ENCODE measurements around the gene ZBTB25. TPM values are rescaled to one million over a fixed set of nuclear protein-coding genes. Genes with fewer than 3 reads are reported as not detected.

ZBTB25 gene
- total and polyA plus RNA-seq, 12 donors, result 4.4 to 17.2 (median 11.0) TPM

DNA sequence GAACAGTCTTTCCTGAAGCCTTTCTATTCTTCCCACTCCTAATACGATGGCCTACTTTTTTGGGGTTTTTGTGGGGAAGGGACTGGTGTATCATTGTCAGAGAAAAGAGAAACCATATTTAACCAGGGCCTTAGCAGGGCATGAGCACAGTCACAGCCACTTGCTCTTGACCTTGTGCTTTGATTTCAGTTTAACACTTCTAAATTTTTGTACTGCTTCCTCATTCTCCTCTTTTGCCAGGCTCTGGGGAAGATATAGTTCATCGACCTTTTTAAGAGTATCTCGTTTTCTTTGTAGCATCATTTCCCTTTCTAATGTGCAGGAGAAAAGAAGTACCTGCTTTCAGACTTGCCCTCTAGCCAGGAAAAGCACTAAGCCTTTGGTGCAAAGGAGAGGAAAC lies 3.1 kb upstream of the ZBTB25 start:
- H3K9me3 ChIP-seq (replicated peaks in 1 of 3), result no peaks in the 10 kb centered on the region
- 19 to 25% (median 25%) methylated on average over 3 of the region's 3 CpGs for WGBS, 4 donors
- H3K4me1 ChIP-seq (replicated peaks in 1 of 2), result peaks cover 24 to 67% of the 10 kb centered on the region in 2 donors
- H3K27me3 ChIP-seq, result no peaks in the 10 kb centered on the region
- H3K27ac ChIP-seq, result peak overlapping the region in 4 of 5 donors; percentile 33 to 99 (median 65)
- peak in 1 of 7 donors; percentile 21 for DNase-seq
- TF ChIP-seq, protein P1, sequence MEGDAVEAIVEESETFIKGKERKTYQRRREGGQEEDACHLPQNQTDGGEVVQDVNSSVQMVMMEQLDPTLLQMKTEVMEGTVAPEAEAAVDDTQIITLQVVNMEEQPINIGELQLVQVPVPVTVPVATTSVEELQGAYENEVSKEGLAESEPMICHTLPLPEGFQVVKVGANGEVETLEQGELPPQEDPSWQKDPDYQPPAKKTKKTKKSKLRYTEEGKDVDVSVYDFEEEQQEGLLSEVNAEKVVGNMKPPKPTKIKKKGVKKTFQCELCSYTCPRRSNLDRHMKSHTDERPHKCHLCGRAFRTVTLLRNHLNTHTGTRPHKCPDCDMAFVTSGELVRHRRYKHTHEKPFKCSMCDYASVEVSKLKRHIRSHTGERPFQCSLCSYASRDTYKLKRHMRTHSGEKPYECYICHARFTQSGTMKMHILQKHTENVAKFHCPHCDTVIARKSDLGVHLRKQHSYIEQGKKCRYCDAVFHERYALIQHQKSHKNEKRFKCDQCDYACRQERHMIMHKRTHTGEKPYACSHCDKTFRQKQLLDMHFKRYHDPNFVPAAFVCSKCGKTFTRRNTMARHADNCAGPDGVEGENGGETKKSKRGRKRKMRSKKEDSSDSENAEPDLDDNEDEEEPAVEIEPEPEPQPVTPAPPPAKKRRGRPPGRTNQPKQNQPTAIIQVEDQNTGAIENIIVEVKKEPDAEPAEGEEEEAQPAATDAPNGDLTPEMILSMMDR (IDR thresholded peaks at IDR 0.05), result no peak
- no peak for TF ChIP-seq POLR2A (IDR thresholded peaks at IDR 0.05)
- peak overlapping the region in 1 of 4 donors; percentile 89 for H3K4me3 ChIP-seq
- no peaks in the 10 kb centered on the region for H3K36me3 ChIP-seq (replicated peaks in 1 of 2)
- intact Hi-C loops (cut with DNase I), result no loop called here

GRCh38 chr14:64504897-64505794 lies 1.5 kb upstream of the ZBTB25 start:
- 0 to 1% (median 0%) methylated on average over 31 to 68 of the region's 68 CpGs for WGBS, 4 donors
- H3K27me3 ChIP-seq, result no peaks in the 10 kb centered on the region
- no peaks in the 10 kb centered on the region for H3K36me3 ChIP-seq (replicated peaks in 1 of 2)
- intact Hi-C loops (cut with DNase I), result no loop called here
- TF ChIP-seq, protein P1 (IDR thresholded peaks at IDR 0.05), result no peak
- TF ChIP-seq POLR2A (IDR thresholded peaks at IDR 0.05), result no peak
- H3K4me3 ChIP-seq, result peak overlapping the region; percentile 66 to 89 (median 74)
- H3K9me3 ChIP-seq (replicated peaks in 1 of 3), result no peaks in the 10 kb centered on the region
- H3K4me1 ChIP-seq (replicated peaks in 1 of 2), result peaks cover 26 to 68% of the 10 kb centered on the region in 2 donors
- peak; percentile 87 to 94 (median 91) for DNase-seq
- H3K27ac ChIP-seq, result peak overlapping the region; percentile 93 to 100 (median 99)

DNA sequence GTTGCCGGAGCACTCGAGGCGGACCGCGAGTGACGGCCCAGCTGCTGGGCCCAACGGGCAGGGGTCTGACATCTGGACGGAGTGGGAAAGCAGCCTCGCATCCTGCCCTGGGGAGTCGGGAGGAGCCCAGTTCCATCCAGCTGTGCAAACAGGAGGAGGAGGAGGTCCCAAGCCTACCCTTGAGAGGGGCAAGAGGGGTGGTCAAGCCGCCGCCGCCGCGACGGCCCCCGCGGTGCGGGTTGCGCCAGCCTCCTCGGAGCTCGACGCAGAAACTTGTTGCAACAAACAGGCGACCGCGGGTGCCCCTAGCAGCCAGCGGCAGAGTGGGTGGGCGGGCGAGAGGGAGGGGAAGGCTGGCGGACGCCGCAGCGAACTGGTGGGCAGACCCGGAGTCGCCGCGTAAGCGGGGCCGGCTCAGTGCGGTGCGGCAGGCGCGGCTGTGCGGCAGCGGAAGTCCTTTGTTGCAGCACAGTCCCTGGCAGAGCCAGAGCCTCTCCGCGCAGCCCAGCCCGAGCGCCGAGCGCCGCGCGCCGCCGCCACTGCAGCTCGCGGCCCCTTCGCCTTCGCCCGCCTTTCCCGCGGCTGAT lies 765 bp upstream of the ZBTB25 start, which contains the start of gene ZBTB1:
Gene ZBTB1 (plus strand): TSS at position 461 of the 587 bp plus-strand sequence. CDS start 16,735 bp downstream, outside the sequence.
- WGBS, 4 donors, result 0 to 1% (median 0%) methylated on average over 4 to 63 of the region's 63 CpGs
- peak; percentile 80 to 91 (median 86) for DNase-seq
- TF ChIP-seq, protein P1 (IDR thresholded peaks at IDR 0.05), result no peak
- TF ChIP-seq POLR2A (IDR thresholded peaks at IDR 0.05), result peak; percentile 87 to 96
- Histone ChIP-seq H3K36me3 (replicated peaks in 1 of 2) (no peaks in the 10 kb centered on the region), H3K27me3 (no peaks in the 10 kb centered on the region), H3K4me3 (peak within 1 kb of the TSS; percentile 66 to 89 (median 74)), H3K27ac (peak within 1 kb of the TSS; percentile 93 to 100 (median 99)), H3K9me3 (replicated peaks in 1 of 3) (no peaks in the 10 kb centered on the region), H3K4me1 (replicated peaks in 1 of 2) (peaks cover 25 to 70% of the 10 kb centered on the region in 2 donors)
- intact Hi-C loops (cut with DNase I), result no loop called here

DNA sequence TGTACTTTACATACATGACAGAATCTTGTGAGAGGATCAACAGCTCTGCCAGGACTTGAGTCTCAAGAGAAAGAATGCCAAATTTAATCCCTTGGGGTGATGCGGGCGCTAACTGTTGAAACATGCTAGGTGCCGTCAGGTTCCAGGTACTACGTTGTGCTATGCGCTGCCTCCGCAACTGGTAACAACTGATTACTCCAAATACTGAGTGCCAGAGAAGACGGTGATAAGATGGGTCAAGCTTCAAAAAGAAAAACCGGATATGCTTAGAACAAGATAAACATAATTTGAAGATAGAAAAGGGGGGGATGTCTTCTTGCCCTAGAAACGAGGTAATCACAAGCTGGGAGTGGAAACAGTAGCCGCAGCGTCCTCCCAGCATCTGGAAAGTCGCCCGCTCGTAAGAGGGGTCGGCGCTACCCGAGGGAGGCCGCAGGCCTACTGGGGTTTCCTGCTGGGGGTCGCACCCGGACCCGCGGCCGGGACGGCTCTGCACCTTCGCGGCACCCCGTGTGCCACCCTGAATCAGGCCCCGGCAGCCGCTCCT lies 678 bp downstream of the ZBTB25 start:
- Histone ChIP-seq H3K4me1 (replicated peaks in 1 of 2) (peaks cover 25 to 58% of the 10 kb centered on the region in 2 donors), H3K9me3 (replicated peaks in 1 of 3) (no peaks in the 10 kb centered on the region), H3K36me3 (replicated peaks in 1 of 2) (no peaks in the 10 kb centered on the region), H3K4me3 (peak overlapping the region; percentile 43 to 89 (median 68)), H3K27ac (peak overlapping the region; percentile 93 to 100 (median 99)), H3K27me3 (no peaks in the 10 kb centered on the region)
- DNase-seq, result peak in 6 of 7 donors; percentile 30 to 62 (median 36)
- no peak for TF ChIP-seq POLR2A (IDR thresholded peaks at IDR 0.05)
- TF ChIP-seq, protein P1 (IDR thresholded peaks at IDR 0.05), result no peak
- WGBS, 4 donors, result 0% methylated on average over 18 to 29 of the region's 29 CpGs
- intact Hi-C loops (cut with DNase I), result no loop called here

Data from adrenal gland (tissue), 12 donors.